Ishikawa (cell line): ENCODE measurements around the gene VTI1A.

Experiments
- EGR1 ChIP-seq: IDR thresholded peaks from 2 replicates; pipeline ENCODE4 v1.6.1; 2012
- EP300 ChIP-seq: IDR thresholded peaks from 2 replicates; pipeline ENCODE4 v1.6.1; 2012; ENCODE audit warnings: borderline replicate concordance
- RAD21 ChIP-seq: IDR thresholded peaks from 2 replicates; pipeline ENCODE4 v1.6.1; 2012; ENCODE audit warnings: low read depth
- TAF1 ChIP-seq: IDR thresholded peaks from 2 replicates; pipeline ENCODE4 v1.6.1; 2012; ENCODE audit warnings: low read depth, mild to moderate bottlenecking
- TEAD4 ChIP-seq: IDR thresholded peaks from 2 replicates; pipeline ENCODE4 v1.6.1; 2012
- YY1 ChIP-seq: IDR thresholded peaks from 2 replicates; pipeline ENCODE4 v1.6.1; 2012; ENCODE audit warnings: low read depth

DNA sequence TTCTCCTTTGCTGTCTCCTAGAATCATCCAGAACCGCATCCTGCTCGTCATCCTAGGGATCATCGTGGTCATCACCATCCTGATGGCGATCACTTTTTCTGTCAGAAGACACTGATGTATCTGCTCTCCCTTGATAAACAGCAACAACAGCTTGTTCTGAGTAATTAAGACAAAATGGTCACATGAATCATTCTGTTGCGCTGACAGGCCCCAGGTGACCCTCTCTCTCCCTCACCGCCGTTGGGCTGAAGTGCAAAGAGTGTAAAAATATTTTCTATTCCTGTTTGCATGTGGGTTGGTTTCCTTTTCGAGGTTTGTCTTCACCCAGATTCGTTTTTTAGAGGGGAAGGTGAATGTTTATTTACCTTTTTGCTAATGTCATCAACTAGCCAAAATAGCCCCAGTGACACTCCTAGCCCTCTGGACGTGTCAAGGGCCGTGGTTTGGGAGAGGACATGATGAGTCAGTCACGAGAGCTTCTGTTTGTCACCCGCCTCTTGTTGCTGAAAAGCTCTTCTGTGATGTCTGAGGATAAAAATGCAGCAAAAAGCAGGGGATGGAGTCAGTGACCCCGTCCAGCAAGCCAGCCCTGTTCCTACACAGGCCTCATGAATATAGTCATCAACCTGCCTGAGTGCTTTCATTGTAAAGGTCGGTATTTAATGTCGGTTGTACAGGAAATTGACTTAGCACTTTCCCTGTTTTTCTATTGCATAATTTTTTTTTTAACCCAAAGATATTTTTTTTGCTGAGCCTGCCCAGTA, 368.4 kb downstream of the VTI1A start:
- TF ChIP-seq RAD21 = no peak
- no peak for TF ChIP-seq EP300
- no peak for TF ChIP-seq TEAD4
- no peak for TF ChIP-seq YY1
- TF ChIP-seq TAF1 = no peak
- TF ChIP-seq EGR1 = no peak
